HL-60 (cell line): Measurements from ENCODE around the gene SLC41A3.

Experiments
- REST ChIP-seq: IDR thresholded peaks from 2 replicates; pipeline ENCODE4 v1.6.1; 2012; ENCODE audit warnings: low read depth; ENCODE audit not compliant: insufficient replicate concordance
- TF ChIP-seq, protein P1 (sequence below): IDR thresholded peaks from one replicate; pipeline ENCODE4 v1.5.1; 2011; ENCODE audit warnings: low read length, control low read depth, inconsistent platforms; ENCODE audit not compliant: insufficient read depth

- TF ChIP-seq, protein P1, sequence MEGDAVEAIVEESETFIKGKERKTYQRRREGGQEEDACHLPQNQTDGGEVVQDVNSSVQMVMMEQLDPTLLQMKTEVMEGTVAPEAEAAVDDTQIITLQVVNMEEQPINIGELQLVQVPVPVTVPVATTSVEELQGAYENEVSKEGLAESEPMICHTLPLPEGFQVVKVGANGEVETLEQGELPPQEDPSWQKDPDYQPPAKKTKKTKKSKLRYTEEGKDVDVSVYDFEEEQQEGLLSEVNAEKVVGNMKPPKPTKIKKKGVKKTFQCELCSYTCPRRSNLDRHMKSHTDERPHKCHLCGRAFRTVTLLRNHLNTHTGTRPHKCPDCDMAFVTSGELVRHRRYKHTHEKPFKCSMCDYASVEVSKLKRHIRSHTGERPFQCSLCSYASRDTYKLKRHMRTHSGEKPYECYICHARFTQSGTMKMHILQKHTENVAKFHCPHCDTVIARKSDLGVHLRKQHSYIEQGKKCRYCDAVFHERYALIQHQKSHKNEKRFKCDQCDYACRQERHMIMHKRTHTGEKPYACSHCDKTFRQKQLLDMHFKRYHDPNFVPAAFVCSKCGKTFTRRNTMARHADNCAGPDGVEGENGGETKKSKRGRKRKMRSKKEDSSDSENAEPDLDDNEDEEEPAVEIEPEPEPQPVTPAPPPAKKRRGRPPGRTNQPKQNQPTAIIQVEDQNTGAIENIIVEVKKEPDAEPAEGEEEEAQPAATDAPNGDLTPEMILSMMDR = no peak
- no peak for TF ChIP-seq REST
Observed at GRCh38 chr3:126107203-126107939, 23.4 kb upstream of the SLC41A3 start.
